Measurements from ENCODE around the gene BAIAP2.

DNA sequence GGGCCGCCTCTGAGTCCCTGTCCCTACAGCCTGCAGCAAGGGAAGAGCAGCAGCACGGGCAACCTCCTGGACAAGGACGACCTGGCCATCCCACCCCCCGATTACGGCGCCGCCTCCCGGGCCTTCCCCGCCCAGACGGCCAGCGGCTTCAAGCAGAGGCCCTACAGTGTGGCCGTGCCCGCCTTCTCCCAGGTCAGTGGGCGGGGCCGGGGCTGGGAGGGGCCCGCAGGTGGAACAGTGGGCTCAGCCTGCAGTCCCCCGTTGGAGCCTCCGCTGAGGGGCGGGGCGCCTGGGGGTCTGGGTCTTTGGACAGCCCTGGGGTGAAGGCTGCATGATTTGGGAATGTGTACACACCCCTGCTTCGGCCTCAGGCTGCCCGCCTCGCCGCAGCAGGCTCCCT, 71.8 kb downstream of the BAIAP2 start:
- TF ChIP-seq, protein P1, sequence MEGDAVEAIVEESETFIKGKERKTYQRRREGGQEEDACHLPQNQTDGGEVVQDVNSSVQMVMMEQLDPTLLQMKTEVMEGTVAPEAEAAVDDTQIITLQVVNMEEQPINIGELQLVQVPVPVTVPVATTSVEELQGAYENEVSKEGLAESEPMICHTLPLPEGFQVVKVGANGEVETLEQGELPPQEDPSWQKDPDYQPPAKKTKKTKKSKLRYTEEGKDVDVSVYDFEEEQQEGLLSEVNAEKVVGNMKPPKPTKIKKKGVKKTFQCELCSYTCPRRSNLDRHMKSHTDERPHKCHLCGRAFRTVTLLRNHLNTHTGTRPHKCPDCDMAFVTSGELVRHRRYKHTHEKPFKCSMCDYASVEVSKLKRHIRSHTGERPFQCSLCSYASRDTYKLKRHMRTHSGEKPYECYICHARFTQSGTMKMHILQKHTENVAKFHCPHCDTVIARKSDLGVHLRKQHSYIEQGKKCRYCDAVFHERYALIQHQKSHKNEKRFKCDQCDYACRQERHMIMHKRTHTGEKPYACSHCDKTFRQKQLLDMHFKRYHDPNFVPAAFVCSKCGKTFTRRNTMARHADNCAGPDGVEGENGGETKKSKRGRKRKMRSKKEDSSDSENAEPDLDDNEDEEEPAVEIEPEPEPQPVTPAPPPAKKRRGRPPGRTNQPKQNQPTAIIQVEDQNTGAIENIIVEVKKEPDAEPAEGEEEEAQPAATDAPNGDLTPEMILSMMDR (IDR thresholded peaks at IDR 0.05; ENCODE audit: low read length) = no peak
- TF ChIP-seq EZH2phosphoT487 (IDR thresholded peaks at IDR 0.05; ENCODE audit: low read length) (no peak), EZH2 (optimal IDR thresholded peaks at IDR 0.05; ENCODE audit: low read depth, low read length) (no peak)
